Stimulated activated CD8-positive, alpha-beta memory T cell treated with anti-CD3 and anti-CD28 coated beads, Interleukin-2, amount 100 ng/mL, for 1 hour (primary cell): ENCODE measurements around the gene ICE2.
A peak's percentile ranks its signal among the peaks of the same experiment; 100 is the strongest.

Experiments
- DNase-seq, 2 donors: peaks; one replicate each; pipeline ENCODE4 v3.0.0-alpha.2; 2020; ENCODE audit warnings: low read depth in 2 of 2

ICE2 gene

DNA sequence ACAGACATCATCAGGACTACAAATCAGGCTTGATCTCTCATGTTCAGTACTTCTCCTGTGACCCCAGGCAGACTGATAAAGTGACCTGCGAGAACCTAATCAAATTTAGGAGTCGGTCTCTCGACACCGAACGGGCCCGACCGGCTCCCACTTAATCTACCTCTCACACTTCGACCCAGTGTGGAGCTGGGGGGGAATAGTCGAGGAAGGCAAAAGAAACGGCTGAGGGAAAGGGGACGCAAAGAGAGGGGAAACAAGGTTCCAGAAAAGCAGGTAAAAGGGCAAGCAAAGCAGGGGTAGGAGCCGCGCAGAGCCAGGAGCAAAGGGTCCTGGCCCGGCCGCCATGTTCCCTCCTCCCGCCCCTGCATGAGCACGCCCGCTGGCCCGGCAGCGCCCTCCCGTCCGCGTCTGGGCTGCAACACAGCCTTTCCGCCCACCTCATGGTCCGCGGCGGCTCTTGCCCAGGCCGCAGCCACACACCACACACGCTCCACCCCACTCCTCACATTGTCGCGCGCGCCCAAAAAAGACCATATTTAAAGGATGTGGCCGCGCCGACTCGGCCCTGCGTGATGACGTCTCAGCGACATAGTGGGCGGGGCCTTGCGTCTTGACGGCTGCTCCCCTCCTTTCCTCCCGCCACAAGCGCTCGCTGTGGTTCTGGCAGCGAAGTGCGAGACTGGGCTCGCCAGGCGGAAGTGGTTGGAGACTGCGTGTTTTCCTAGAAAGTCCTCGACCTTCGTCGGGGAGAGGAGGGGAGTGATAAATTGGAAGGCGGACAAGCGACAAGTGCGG is at the start of gene ICE2:
Gene ICE2 (minus strand): TSS at position 577 of the 795 bp plus-strand sequence. CDS start 1,165 bp downstream, outside the sequence.
- peak; percentile 91 to 95 for DNase-seq

DNA sequence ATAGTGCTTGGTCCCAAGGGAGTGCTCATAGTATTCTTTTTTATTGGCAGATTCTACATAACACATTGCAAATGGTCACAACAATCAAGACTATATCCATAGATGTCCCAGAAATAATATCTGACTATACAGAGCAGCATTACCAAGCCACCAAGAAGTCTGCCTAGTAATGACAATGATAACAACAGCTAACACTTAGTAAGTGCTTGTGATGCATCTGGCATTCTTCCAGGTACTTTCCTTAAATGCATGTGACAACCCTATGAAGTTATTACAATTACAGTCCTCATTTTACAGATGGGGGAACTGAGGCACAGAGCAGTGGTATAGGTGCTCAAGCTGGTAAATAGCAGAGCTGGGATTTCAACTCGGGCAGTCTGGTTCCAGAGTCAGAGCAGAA is 49.6 kb upstream of the ICE2 start:
- no peak for DNase-seq

DNA sequence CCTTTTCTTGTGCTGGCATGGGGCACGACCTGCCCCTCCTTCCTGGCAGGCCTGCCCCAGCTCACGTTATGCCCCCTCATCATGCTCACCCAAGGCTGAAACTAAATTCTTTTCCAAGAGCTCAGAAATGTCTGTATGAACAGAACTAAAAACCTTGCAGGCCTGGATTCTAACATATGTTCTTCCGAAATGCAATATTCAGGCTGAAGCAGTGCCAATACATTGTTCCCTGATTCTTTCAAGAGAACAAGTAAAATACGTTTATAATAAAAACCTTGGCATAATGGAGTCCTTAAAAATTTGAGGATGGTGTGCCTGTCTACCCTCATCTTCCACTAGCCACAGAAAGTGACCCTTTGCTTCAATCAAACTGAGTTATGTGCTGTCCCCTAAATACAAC is 48.5 kb upstream of the ICE2 start:
- DNase-seq, result no peak

GRCh38 chr15:60526127-60526616 is 47.2 kb upstream of the ICE2 start:
- DNase-seq, result no peak

- DNase-seq, result no peak
Measured at GRCh38 chr15:60525341-60526039, 46.5 kb upstream of the ICE2 start.

DNA sequence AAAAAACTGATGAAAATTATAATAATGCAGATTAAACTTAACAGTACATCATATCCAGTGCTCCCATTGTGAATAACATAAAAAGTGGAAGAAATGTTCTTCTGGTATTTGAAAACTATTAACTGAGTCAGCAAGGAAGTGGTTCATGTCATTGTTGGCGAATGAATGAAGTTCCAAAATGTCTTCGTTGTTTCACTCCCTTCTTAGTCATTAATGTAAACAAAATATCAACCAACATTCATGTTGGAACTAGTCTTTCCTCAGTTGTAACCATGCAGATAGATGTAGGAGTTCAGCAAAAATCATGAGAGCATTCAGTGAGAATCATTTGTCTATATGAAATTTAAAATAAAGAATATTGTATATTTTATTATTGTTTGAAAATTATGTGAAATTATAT is 44.1 kb upstream of the ICE2 start:
- no peak for DNase-seq

GRCh38 chr15:60520825-60521368 is 42.0 kb upstream of the ICE2 start:
- DNase-seq, result peak; percentile 52 to 66

DNA sequence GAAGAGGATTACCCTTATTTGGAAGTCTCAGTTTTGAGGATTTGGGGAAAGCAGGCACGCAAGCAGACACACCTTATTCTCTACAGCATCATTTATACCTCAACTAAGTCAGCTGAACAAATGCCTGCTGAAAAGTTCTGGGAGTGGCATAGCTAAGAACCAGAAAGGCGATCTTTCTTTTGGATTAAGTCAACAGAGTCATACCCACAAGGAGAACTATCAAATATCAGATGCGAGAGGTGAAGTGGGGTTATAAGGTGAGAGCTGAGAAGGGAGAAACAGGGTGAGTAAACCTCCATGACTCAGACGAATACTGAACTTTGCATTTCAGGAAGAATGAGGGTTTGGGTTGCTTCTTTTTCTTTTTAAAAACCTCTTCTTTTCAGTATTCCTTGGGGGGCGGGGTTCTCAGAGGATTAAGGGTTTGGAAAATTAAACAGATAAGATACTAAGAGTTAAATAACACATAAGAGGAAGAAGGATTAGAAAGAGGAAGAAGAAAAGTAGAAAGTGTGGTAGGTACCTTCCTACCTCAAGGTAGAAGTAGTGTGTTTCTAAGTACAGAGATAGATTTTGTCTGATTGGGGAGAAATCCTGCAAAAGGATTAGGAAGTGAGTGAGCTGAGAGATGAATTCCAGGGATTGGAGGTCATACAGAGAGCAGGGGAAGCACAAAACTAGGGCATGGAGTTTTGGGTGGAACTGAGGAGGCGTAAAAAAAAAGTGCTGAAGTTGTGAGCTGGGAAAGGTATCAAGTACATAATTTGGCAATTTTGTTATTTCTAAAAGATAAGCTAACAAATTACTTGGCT is 41.3 kb upstream of the ICE2 start:
- no peak for DNase-seq

GRCh38 chr15:60519218-60519617 is 40.3 kb upstream of the ICE2 start:
- no peak for DNase-seq

DNA sequence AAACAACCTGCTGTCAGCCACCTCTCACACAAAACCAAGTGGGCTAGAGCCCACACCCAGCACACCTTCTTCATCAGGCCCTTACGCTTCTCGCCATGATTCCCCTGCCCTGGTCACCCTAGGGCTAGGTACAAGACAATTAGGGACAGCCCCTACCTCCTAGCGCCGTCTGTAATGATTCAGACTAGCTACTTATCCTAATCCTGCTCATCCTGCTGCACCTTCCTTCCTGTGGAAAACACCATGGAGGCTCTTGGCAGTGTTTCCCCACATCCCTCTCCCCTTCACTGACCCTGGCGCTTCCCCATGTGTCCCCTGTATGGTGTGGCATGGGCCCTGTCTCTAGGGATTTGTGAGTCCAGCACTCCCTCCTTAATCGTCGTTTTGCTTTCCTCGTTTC is 39.6 kb upstream of the ICE2 start:
- no peak for DNase-seq

- DNase-seq, result no peak
Measured at GRCh38 chr15:60514261-60514881, 35.4 kb upstream of the ICE2 start.

DNA sequence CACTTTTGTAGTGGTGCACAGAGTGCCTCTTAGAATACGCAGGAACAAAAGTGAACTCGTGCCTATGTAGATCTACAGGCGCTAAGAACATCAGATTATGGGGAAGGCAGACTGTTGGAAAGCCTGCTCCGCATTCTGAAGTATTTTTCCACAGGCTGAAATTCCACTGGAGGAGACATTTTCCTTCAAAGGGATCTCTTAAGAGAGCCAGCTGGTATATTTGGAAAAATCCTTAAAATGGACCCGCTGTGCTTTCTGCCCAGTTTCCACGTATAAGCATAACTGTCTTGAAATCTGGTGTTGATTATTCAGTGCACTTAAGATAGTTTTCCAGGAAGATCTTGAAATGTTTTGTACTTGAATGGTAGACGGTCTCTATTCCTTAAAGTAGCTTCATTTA is 34.7 kb upstream of the ICE2 start:
- DNase-seq, result no peak

- no peak for DNase-seq
Measured at GRCh38 chr15:60512937-60513336, 34.0 kb upstream of the ICE2 start.

GRCh38 chr15:60511351-60512031 is 32.5 kb upstream of the ICE2 start:
- DNase-seq, result no peak

DNA sequence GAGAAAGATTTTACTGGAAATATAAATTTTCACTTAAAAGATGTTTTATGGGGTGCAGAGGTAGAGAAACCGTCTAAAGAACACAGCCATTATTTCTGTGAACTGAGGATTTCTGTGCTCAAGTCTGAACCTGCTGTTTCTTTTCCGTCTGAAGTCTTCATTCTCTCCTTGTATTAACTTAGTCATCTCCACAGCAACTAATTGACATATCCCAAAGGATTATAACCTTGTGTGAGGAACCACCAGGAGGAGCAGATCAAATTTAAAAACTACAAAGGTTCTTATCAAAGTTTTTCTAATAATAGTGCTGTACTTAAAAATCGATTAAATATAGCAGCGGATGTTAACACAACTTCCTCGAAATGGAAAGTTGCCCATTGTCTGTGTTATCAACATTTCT is 31.1 kb upstream of the ICE2 start:
- DNase-seq, result no peak

DNA sequence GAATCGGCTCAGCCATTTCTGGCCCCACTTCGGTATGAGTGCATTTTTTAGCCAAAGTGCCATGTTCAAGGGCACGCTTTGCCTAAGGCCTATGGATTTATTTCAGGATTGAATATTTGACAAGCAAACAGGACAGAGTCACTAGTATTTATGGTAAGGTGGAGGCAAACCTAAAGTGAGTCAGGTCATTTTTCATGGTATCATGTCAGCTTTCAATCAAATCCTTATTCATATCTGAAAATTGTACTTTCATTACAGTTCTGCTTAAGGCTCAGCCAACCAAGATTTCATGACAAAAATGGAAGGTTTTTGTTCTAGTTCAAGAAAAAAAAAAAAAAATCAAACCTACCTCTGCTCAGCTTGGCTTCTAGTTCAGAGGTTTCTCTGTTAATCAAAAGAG is 30.5 kb upstream of the ICE2 start:
- no peak for DNase-seq

GRCh38 chr15:60508442-60508841 is 29.5 kb upstream of the ICE2 start:
- DNase-seq, result no peak

GRCh38 chr15:60507596-60508424 is 28.9 kb upstream of the ICE2 start:
- peak in 1 of 2 donors; percentile 9 for DNase-seq

DNA sequence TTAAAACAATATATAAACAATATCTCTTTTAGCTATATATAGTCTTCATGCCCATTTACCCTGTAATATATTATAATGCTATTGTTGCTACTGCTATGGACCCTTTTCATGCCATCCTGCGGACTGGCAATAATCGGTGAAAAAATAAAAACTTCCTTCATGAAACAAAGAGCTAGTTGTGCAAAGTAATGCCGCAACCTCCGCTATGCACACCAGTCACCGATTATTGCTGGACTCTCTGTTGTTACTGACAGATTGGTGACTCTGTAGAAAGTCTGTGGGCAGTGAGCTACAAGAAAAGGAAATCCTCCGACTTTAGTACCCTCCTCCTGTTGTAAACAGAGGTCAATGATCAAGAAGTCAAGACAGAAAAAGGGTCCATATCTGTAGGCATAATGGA is 17.9 kb upstream of the ICE2 start:
- no peak for DNase-seq

GRCh38 chr15:60494108-60494507 is 15.2 kb upstream of the ICE2 start:
- DNase-seq, result no peak
